Measurements from ENCODE around the gene DMRTC2. TPM values are rescaled to one million over a fixed set of nuclear protein-coding genes. Genes with fewer than 3 reads are reported as not detected.
A peak's percentile ranks its signal among the peaks of the same experiment; 100 is the strongest.

Gene DMRTC2
- total RNA-seq, 1 experiment from 2014 or later, result not detected

DNA sequence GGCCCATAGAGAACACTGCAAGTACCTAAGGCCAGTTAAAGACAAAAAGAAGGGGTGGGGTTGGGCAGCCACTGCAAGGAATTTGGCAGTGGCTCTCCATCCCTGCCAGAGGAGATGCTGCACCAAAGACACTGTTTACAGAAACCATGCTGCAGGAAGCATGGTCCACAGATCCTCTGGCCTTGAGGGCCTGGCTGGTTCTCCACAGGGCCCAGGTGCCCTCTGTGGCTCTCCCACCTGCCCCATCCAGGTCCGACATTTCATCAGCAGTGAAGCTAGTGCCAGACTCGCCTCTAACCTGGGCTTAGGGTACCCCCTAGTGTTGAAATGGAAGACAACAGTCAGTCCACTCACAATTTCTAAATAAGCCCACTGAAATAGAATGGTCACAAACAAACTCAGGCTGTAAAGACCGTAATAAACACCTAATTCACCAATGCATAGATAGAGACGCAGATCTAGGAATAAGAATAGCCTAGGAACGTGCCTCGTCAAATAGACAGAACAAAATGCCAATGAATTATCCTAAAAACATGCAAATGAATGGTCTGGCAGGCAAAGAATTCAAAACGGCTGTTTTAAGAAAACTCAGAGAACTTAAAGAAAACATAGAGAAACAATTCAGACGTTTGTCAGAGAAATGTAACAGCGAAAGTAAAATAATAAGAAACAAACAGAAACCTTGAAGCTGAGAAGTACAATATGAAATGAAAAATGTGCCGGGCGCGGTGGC lies 23.7 kb upstream of the DMRTC2 start:
- peak; percentile 97 for ATAC-seq
- intact Hi-C loops (cut with micrococcal nuclease), result loop anchor here (1.0 to 2.0 kb wide), 4 partner anchors 28 to 114 kb away; no protein-coding TSS in a partner anchor
- Histone ChIP-seq H3K4me2 (ENCODE audit: low read length) (no peak overlapping the region), H3K9me2 (ENCODE audit: insufficient read depth) (no peaks in the 10 kb centered on the region), H3K4me1 (ENCODE audit: control insufficient read depth in 1 of 2, insufficient read depth in 2 of 2, low read length in 2 of 2) (no peaks in the 10 kb centered on the region), H3K9me3 (ENCODE audit: control insufficient read depth in 1 of 2, insufficient read depth in 1 of 2, low read depth in 1 of 2, low read length in 2 of 2) (no peaks in the 10 kb centered on the region), H3K9ac (ENCODE audit: low read length) (no peak overlapping the region), H3K4me3 (replicated peaks in 1 of 2; ENCODE audit: low read depth in 1 of 2, low read length in 2 of 2) (no peak overlapping the region), H4K20me1 (ENCODE audit: insufficient read depth) (no peaks in the 10 kb centered on the region), H3K36me3 (ENCODE audit: control insufficient read depth in 1 of 2, insufficient read depth in 2 of 2, low read length in 2 of 2) (no peaks in the 10 kb centered on the region), H2AFZ (ENCODE audit: low read depth, low read length, poor library complexity, severe bottlenecking) (peak overlapping the region; percentile 66), H3K27me3 (ENCODE audit: insufficient read depth, low read length) (peaks cover 4% of the 10 kb centered on the region), H3K79me2 (ENCODE audit: insufficient read depth, low read length) (no peaks in the 10 kb centered on the region), H3K27ac (ENCODE audit: low read depth, low read length) (no peak overlapping the region)
- ChIA-PET RAD21 (ENCODE audit: low non-redundant PET in 1 of 2, low total read pairs in 2 of 2, uncharacterized antibody in 2 of 2, unreplicated experiment in 2 of 2) (interaction anchor here (0.6 to 1.0 kb wide), 4 partner anchors 28 to 267 kb away, joined by 3 to 4 read pairs (median 3); no protein-coding TSS in a partner anchor), POLR2A (no interaction called here), CTCF (interaction anchor here (0.7 to 4.0 kb wide), 9 partner anchors 15 to 251 kb away, joined by 3 to 80 read pairs (median 5); partner anchors contain the start of genes CEACAM3, CEACAM6 and RABAC1)
- peak; percentile 57 for DNase-seq (ENCODE audit: low read depth, low spot score)
- TF ChIP-seq RAD21 (IDR thresholded peaks at IDR 0.05; ENCODE audit: low read depth) (peak; percentile 81), EGR1 (IDR thresholded peaks at IDR 0.05; ENCODE audit: low read depth) (no peak), POLR2AphosphoS5 (IDR thresholded peaks at IDR 0.05; ENCODE audit: low read depth, low read length) (no peak), JUND (IDR thresholded peaks at IDR 0.05) (no peak), ELF1 (IDR thresholded peaks at IDR 0.05; ENCODE audit: borderline replicate concordance, low read depth) (no peak), EZH2phosphoT487 (IDR thresholded peaks at IDR 0.05; ENCODE audit: borderline replicate concordance) (no peak), TCF7L2 (IDR thresholded peaks at IDR 0.05; ENCODE audit: borderline replicate concordance, extremely low read depth, insufficient read depth, insufficient read length) (no peak), POLR2A (IDR thresholded peaks at IDR 0.05; ENCODE audit: borderline replicate concordance, extremely low read depth, insufficient read depth, insufficient read length) (no peak), CEBPB (IDR thresholded peaks at IDR 0.05; ENCODE audit: low read depth) (no peak)
- TF ChIP-seq, protein P1, sequence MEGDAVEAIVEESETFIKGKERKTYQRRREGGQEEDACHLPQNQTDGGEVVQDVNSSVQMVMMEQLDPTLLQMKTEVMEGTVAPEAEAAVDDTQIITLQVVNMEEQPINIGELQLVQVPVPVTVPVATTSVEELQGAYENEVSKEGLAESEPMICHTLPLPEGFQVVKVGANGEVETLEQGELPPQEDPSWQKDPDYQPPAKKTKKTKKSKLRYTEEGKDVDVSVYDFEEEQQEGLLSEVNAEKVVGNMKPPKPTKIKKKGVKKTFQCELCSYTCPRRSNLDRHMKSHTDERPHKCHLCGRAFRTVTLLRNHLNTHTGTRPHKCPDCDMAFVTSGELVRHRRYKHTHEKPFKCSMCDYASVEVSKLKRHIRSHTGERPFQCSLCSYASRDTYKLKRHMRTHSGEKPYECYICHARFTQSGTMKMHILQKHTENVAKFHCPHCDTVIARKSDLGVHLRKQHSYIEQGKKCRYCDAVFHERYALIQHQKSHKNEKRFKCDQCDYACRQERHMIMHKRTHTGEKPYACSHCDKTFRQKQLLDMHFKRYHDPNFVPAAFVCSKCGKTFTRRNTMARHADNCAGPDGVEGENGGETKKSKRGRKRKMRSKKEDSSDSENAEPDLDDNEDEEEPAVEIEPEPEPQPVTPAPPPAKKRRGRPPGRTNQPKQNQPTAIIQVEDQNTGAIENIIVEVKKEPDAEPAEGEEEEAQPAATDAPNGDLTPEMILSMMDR (IDR thresholded peaks at IDR 0.05 in 2 of 3, conservative IDR thresholded peaks at IDR 0.05 in 1 of 3; ENCODE audit: borderline replicate concordance in 1 of 3, insufficient read depth in 1 of 3, low read depth in 2 of 3, low read length in 2 of 3), result peak; percentile 79 to 83 (median 83)
- TF ChIP-seq, protein P2, sequence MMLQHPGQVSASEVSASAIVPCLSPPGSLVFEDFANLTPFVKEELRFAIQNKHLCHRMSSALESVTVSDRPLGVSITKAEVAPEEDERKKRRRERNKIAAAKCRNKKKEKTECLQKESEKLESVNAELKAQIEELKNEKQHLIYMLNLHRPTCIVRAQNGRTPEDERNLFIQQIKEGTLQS (IDR thresholded peaks at IDR 0.05), result no peak
- TF ChIP-seq, protein P3, sequence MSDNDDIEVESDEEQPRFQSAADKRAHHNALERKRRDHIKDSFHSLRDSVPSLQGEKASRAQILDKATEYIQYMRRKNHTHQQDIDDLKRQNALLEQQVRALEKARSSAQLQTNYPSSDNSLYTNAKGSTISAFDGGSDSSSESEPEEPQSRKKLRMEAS (IDR thresholded peaks at IDR 0.05), result no peak
- no TSS peak for BruUV-seq (replicated peaks)

Measured in HCT116 (cell line).